Activated CD8-positive, alpha-beta memory T cell treated with anti-CD3 and anti-CD28 coated beads for 36 hours (primary cell): ENCODE measurements around the gene ZNF208. TPM values are rescaled to one million over a fixed set of nuclear protein-coding genes. Genes with fewer than 3 reads are reported as not detected.
"Not testable (repeated sequence)": the region's sequence is repeated elsewhere in the genome, so short reads cannot be mapped to it uniquely, and the experiment has no call there.

ENCODE experiments used
- CTCF ChIA-PET: fragments of 350-600 bp; sonication (Branson Sonifier 250); formaldehyde crosslinking; loops from one replicate; lab custom pipeline; 2021; ENCODE audit warnings: antibody characterized with exemption; lab: Charles Lee
- POLR2A ChIA-PET: fragments of 350-600 bp; sonication (Branson Sonifier 250); formaldehyde crosslinking; loops from one replicate; lab custom pipeline; 2021; ENCODE audit warnings: antibody characterized with exemption; lab: Charles Lee
- total RNA-seq, 2 experiments: library from RNA; stranded (reverse); gene quantifications; one replicate each; pipeline ENCODE4 v1.2.3, GENCODE V29; 2021

ZNF208 gene
- 1 to 10 TPM; 2.2 to 2.6 TPM for total RNA-seq

GRCh38 chr19:22010437-22011143 lies at the start of gene ZNF208:
ZNF208 (minus strand) TSS chr19:22010943; CDS start chr19:22010794, 149 bp downstream.
- POLR2A ChIA-PET, CTCF ChIA-PET: not testable (repeated sequence)

- CTCF ChIA-PET, result no interaction called here
Observed at GRCh38 chr19:22052644-22053013, 41.9 kb upstream of the ZNF208 start.

GRCh38 chr19:22041151-22041550 lies 30.4 kb upstream of the ZNF208 start:
- CTCF ChIA-PET, POLR2A ChIA-PET: not testable (repeated sequence)

More at GRCh38 chr19:22052644-22053013, 41.9 kb upstream of the ZNF208 start:
- POLR2A ChIA-PET, result interaction anchor here (1.2 kb wide), 1 partner anchor 9 kb away, joined by 3 read pairs; no protein-coding TSS in a partner anchor

GRCh38 chr19:22030680-22031079 lies 19.9 kb upstream of the ZNF208 start:
- POLR2A ChIA-PET, result no interaction called here

GRCh38 chr19:22026687-22027086 lies 15.9 kb upstream of the ZNF208 start:
- POLR2A ChIA-PET, result no interaction called here
- CTCF ChIA-PET, result no interaction called here

More at GRCh38 chr19:22030680-22031079, 19.9 kb upstream of the ZNF208 start:
- CTCF ChIA-PET, result no interaction called here

- POLR2A ChIA-PET, CTCF ChIA-PET: not testable (repeated sequence)
Observed at GRCh38 chr19:22025539-22025938, 14.8 kb upstream of the ZNF208 start.

- ChIA-PET POLR2A (no interaction called here), CTCF (no interaction called here)
Observed at GRCh38 chr19:21970466-21970865, 40.3 kb downstream of the ZNF208 start.

- ChIA-PET CTCF (no interaction called here), POLR2A (no interaction called here)
Observed at GRCh38 chr19:21947775-21948174, 63.0 kb downstream of the ZNF208 start.

- ChIA-PET POLR2A (no interaction called here), CTCF (no interaction called here)
Observed at GRCh38 chr19:21940684-21941083, 70.1 kb downstream of the ZNF208 start.

- ChIA-PET POLR2A (no interaction called here), CTCF (no interaction called here)
Observed at GRCh38 chr19:21934593-21934992, 76.2 kb downstream of the ZNF208 start.

- CTCF ChIA-PET, result no interaction called here
- POLR2A ChIA-PET, result no interaction called here
Observed at GRCh38 chr19:21934131-21934530, 76.6 kb downstream of the ZNF208 start.

GRCh38 chr19:21922276-21922675 lies 88.5 kb downstream of the ZNF208 start:
- CTCF ChIA-PET, result no interaction called here

GRCh38 chr19:21921691-21922180 lies 89.0 kb downstream of the ZNF208 start:
- POLR2A ChIA-PET, result no interaction called here
- CTCF ChIA-PET, result no interaction called here

More at GRCh38 chr19:21922276-21922675, 88.5 kb downstream of the ZNF208 start:
- POLR2A ChIA-PET, result no interaction called here

GRCh38 chr19:21915411-21915810 lies 95.3 kb downstream of the ZNF208 start:
- ChIA-PET CTCF (no interaction called here), POLR2A (no interaction called here)

- ChIA-PET POLR2A (no interaction called here), CTCF (no interaction called here)
Observed at GRCh38 chr19:21912654-21913053, 98.1 kb downstream of the ZNF208 start.

GRCh38 chr19:21910318-21910717 lies 100.4 kb downstream of the ZNF208 start:
- ChIA-PET CTCF (no interaction called here), POLR2A (no interaction called here)

GRCh38 chr19:21908066-21908465 lies 102.7 kb downstream of the ZNF208 start:
- ChIA-PET POLR2A (no interaction called here), CTCF (no interaction called here)

- ChIA-PET POLR2A (no interaction called here), CTCF (no interaction called here)
Observed at GRCh38 chr19:21907516-21907915, 103.2 kb downstream of the ZNF208 start.

GRCh38 chr19:21902571-21902970 lies 108.2 kb downstream of the ZNF208 start:
- ChIA-PET CTCF (no interaction called here), POLR2A (no interaction called here)

- ChIA-PET POLR2A (no interaction called here), CTCF (interaction anchor here (0.6 kb wide), 1 partner anchor 738 kb away, joined by 3 read pairs; no protein-coding TSS in a partner anchor)
Observed at GRCh38 chr19:21901861-21902260, 108.9 kb downstream of the ZNF208 start.

GRCh38 chr19:21900401-21900800 lies 110.3 kb downstream of the ZNF208 start:
- ChIA-PET CTCF (no interaction called here), POLR2A (no interaction called here)
